ENCODE data around the gene HOATZ.

- TF ChIP-seq POLR2A (IDR thresholded peaks at IDR 0.05; ENCODE audit: low read depth, low read length): no peak
- no peak for TF ChIP-seq TAF1 (IDR thresholded peaks at IDR 0.05; ENCODE audit: low read depth, low read length)
- no peak for TF ChIP-seq POLR2AphosphoS5 (IDR thresholded peaks at IDR 0.05; ENCODE audit: low read depth, low read length)
- no peak for TF ChIP-seq SPI1 (IDR thresholded peaks at IDR 0.05; ENCODE audit: low read depth, low read length)
Observed at GRCh38 chr11:111540937-111541253, 26.3 kb downstream of the HOATZ start.

Measured in GM12891 (cell line).